GM19351 (cell line): Measurements from ENCODE around the gene CEP63.

Source experiments
- ATAC-seq: cut with Tn5 transposase; IDR thresholded peaks from one replicate; pipeline ENCODE4 v1.9.1; 2021; ENCODE audit warnings: mild to moderate bottlenecking, moderate library complexity; ENCODE audit not compliant: unreplicated experiment

CEP63 gene

DNA sequence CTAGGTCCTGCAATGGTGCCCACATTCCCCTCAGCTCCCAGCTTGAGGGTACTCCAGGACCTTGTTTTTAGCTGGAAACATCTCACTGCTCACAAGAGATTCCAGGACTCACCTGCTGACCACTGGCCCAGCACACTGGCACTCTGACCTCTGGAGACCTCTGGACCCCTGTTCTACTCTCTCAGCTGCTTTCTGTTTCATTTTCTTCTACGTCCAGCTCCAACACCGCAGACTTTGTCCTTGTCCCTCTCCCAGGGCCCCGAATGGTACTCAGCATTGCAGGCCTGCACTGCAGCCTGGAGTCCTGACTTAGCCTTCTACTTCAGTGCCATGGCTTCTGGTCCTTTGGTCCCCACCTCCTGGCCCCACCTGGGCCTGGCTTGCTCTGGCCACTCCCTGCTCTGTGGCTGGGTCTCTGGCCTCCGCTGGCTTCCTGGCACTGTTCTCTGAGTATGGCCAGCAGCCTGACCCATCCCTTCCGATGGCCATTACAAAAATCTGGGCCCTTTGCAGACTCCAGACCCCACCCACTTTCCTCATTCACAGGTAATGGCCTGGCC is 137.0 kb downstream of the CEP63 start:
- ATAC-seq: no peak

DNA sequence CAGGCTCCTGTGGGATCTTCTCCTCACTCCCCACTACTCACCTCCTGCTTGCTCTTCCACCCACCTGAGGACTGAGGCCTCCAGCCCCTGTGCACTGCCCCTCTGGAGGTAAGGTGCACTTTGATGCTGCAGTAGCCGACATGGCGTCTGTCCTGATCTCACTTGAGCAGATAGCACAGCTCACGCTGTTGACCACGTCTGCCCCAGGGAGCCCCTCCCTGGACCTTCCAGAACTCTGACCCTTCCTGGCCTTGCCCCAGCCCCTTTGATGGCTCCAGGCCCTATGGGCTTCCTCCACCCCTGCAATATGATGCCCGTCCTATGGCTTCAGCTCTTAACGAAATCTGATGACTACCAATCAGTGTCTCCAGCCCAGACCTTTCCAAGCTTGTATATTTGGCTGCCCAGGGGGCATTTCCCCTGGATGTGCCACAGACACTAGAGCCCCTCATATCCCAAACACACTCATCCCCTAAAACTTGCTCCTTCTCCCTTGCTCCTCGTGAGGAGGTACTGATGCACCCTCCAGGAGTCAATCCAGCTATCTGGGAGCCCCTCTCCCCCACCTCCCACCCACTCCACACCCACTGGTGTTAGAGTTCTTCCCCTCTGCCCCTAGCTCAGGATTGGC is 137.9 kb downstream of the CEP63 start:
- no peak for ATAC-seq
